Stimulated activated CD4-positive, alpha-beta T cell treated with anti-CD3 and anti-CD28 coated beads, Interleukin-15, amount 100 ng/mL, for 1 hour (primary cell): ENCODE measurements around the gene ATRNL1.
"Not testable (repeated sequence)": the region's sequence is repeated elsewhere in the genome, so short reads cannot be mapped to it uniquely, and the experiment has no call there.

Experiments
- DNase-seq, 2 donors: peaks; one replicate each; pipeline ENCODE4 v3.0.0-alpha.2; 2020; ENCODE audit warnings: low read depth in 1 of 2, low spot score in 1 of 2

The ATRNL1 gene

GRCh38 chr10:115409347-115409746 is 316.2 kb downstream of the ATRNL1 start:
- no peak for DNase-seq

- DNase-seq = no peak
These were observed 324.6 kb downstream of the ATRNL1 start for GRCh38 chr10:115417585-115418265.

DNA sequence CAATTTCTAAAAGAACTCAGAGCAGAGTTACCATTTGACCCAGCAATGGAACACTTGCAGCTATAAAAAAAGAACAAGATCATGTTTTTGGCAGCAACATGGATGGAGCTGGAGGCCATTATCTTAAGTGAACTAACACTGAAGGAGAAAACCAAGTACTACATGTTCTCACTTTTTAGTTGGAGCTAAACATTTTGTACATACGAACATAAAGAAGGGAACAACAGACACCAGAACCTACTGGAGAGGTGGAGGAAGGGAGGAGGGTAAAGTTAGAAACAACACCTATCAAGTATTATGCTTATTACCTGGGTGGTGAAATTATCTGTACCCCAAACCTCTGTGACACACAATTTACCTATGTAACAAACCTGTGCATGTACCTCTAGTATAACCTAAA is 329.5 kb downstream of the ATRNL1 start:
- no peak for DNase-seq

DNA sequence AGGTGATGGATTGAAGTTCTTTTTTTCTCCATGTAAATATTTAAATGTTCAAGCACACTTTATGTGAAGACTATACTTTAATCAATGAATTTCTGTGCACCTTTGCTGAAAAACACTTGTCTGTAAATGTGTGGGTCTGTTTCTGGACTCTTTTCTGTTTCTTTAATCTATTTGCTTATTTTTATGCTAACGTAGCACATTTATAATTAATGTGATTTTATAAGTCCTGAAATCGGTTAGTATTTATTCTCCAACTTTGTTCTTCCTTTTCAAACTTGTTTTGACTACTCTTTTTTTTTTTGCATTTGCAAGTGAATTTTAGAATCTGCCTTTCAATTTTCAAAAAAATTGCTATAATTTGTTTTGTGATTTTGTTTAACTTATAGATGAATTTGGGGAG is 334.4 kb downstream of the ATRNL1 start:
- DNase-seq = no peak

GRCh38 chr10:115432188-115432819 is 339.1 kb downstream of the ATRNL1 start:
- no peak for DNase-seq

- DNase-seq = no peak
These were observed 343.8 kb downstream of the ATRNL1 start for GRCh38 chr10:115436999-115437398.

DNA sequence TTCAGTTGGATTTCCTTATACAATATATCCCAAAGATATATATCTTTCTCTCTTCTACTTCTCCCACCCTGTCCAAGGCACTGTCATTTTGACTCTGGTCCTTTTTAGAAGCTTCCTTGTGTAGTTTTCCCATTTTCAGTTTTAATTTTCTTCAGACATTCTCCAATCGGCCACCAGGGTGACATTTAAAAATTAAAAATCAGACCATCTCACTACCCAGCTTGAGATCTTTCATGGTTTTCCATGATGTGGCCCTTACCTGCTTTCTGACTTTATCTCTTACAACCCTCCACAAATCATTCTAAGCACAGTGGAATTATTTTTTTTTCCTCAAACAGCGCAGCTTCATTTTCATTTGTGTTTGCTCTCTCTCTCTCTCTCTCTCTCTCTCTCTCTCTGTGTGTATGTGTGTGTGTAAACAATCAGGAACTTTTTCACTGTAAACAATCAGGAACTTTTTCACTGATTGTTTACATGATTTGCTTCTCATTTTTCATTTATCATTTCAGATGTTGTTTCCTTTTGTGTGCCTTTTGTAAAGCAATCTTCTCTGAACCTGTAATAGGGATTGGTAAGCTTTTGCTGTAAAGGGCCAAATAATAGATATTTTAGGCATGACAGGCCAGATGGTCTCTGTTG is 348.9 kb downstream of the ATRNL1 start:
- no peak for DNase-seq

- no peak for DNase-seq
These were observed 363.6 kb downstream of the ATRNL1 start for GRCh38 chr10:115456812-115457211.

DNA sequence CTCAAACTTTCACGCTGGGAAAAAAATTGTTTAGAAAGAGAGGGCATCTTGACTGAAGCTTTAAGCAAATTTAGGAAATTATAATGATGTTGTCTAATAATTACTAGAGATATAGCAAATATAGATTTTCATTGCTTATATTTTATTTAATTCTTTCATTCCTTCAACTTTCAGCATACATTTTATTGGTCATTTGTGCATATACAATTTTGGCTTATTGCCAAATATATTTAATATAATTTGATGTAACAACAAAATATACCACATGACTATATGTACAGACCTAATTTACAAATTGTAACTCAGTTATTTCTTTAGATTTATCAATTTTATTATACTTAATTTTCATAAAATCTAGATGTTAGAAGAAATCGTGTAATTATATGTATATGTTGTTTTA is 390.1 kb downstream of the ATRNL1 start:
- DNase-seq = no peak

DNA sequence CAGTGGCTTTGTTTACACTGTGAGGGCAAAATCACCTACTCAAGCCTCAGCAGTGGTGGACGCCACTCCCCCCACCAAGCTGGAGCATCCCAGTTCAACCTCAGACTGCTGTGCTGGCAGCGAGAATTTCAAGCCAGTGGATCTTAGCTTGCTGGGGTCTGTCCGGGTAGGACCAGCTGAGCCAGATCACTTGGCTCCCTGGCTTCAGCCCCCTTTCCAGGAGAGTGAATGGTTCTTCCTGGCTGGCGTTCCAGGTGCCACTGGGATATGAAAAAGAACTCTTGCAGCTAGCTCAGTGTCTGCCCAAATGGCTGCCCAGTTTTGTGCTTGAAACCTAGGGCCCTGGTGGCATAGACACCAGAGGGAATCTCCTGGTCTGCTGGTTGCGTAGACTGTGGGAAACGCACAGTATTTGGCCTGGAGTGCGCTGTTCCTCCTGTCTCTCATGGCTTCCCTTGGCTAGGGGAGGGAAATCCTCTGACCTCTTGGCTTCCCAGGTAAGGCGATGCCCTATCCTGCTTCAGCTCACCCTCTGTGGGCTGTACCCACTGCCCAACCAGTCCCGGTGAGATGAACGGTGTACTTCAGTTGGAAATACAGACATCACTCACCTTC is 398.5 kb downstream of the ATRNL1 start:
- DNase-seq = no peak

- DNase-seq = no peak
These were observed 410.4 kb downstream of the ATRNL1 start for GRCh38 chr10:115503546-115503945.

GRCh38 chr10:115514895-115515294 is 421.7 kb downstream of the ATRNL1 start:
- DNase-seq = no peak

DNA sequence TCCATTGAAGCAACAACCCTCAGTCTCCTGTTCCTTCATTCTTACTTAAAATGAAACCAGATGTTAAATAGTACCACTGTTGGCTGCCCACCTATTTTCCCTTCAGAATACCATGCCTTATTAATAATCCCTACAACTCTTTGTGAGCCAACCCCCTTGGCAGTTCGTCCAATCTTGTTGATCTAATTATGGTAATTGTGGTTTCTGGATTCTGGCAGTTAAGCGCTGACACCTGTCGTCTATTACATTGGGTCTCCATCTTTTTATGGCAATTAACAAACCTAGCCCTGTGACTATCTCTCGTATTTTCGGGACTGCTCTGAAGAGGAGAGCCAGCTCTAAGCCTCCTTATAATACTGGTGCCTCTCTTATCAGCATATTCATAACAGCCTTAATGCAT is 432.0 kb downstream of the ATRNL1 start:
- DNase-seq = no peak

- DNase-seq = not testable (repeated sequence)
These were observed 434.5 kb downstream of the ATRNL1 start for GRCh38 chr10:115527682-115528081.

DNA sequence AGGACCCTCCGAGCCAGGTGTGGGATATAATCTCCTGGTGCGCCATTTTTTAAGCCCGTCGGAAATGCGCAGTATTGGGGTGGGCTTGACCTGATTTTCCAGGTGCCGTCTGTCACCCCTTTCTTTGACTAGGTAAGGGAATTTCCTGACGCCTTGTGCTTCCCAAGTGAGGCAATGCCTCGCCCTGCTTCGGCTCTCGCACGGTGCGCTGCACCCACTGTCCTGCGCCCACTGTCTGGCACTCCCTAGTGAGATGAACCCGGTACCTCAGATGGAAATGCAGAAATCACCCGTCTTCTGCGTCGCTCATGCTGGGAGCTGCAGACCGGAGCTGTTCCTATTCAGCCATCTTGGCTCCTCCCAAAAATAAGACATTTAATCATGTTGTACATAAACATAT is 443.2 kb downstream of the ATRNL1 start:
- not testable (repeated sequence) for DNase-seq

DNA sequence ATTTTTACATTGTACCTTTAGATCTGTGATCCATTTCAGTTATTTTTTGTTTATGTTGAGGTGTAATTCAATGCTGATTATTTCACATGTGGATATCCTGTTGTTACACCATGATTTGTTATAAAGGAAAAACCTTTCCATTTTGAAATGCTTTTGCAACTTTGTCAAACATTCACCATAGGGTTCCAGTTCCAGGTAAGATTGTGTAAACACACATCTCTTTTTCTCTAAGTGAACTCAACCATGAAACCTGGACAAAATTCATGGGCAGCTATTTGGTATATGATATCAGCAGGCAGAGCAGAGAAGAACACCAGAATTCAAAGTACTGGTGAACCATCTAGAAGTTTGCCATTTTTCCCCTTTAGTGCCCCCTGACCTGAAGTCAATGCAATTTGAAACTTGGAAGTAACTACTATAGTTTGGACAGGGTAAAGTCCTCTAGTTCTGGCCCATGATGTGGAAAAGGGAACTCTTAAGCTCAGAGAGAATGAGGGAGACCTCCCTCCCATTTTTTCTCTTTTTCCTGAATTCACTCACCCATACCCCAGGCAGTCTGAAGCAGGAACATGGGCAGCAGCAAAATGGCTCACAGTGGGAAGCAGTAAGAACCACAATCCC is 446.1 kb downstream of the ATRNL1 start:
- no peak for DNase-seq

GRCh38 chr10:115555887-115556402 is 462.8 kb downstream of the ATRNL1 start:
- DNase-seq = no peak

GRCh38 chr10:115558252-115558651 is 465.1 kb downstream of the ATRNL1 start:
- DNase-seq = no peak

DNA sequence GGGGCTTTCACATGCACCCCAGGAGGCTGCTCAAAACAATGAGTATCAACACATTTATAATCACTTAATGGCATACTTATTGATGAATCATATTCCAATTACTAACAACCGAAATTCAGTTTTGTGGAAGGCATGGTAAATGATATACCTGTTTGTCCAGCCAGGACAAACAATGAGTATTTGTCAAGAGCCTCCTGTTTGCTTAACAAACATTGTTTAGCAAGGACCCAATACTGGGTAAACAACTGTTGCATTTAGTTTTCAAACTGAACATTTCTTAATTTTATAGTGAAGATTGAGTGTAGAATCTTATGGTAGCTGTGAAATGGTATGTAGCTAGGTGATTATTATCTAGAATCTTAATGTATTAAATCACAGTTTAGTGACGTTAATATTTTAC is 473.7 kb downstream of the ATRNL1 start:
- no peak for DNase-seq

DNA sequence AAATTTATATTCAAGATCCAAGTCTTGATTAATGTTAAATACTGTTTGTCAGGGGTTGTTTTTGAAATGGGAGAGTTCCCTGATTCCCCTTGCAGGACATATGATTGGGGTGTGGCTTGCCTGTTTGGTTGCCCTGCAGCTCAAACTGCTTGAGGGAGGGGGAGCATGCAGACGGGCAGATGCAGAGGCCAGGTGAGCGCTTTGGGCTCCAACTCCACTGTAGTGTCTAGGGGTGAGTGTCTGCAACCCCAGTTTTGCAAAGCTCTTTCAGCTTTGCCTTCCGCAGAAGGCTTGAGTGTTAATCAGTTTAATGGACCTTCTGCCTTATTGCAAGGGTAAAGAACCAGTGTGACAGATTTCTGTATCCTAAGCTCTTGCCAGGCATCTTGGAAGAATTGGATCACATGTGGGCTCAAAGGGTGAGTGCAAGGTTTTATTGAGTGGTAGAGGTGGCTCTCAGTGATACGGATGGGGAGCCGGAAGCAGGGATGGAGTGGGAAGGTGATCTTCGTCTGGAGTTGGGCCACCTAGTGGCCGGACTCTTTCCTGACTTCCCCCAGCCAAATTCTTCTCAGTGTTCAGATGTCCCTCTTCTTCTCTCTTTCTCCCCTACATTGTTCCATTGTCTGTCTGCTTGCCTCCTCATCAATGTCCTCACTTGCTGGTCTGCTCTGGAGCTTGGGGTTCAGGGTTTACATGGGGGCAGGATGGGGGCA is 479.7 kb downstream of the ATRNL1 start:
- DNase-seq = no peak

- no peak for DNase-seq
These were observed 487.1 kb downstream of the ATRNL1 start for GRCh38 chr10:115580239-115580638.
